PC-9 (cell line): ENCODE data around the gene RAMACL.
"Not testable (repeated sequence)": the region's sequence is repeated elsewhere in the genome, so short reads cannot be mapped to it uniquely, and the experiment has no call there.

Experiments
- EZH2 ChIP-seq: fragments of 200-600 bp; sonication (generic); IDR thresholded peaks from 2 replicates; pipeline ENCODE4 v1.8.0; 2017; ENCODE audit warnings: antibody characterized with exemption, low read depth
- TF ChIP-seq, protein P1 (sequence below): fragments of 200-600 bp; sonication (generic); conservative IDR thresholded peaks from 2 replicates; pipeline ENCODE4 v1.6.1; 2017; ENCODE audit warnings: mixed run types, antibody characterized with exemption, mild to moderate bottlenecking, moderate library complexity

DNA sequence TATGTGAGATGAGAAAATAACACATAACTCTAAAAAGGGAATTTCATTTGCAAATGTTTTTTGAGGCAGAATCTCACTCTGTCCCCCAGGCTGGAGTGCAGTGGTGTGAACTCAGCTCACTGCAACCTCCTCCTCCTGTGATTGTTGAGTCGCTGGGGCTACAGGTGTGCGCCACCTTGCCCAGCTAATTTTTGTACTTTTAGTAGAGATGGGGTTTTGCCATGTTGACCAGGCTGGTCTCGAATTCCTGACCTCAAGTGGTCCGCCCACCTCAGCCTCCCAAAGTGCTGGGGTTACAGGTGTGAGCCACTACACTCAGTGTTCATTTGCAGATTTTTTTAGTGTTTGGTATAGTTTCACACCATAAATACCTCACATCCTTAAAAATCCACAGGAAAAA, 48.1 kb upstream of the RAMACL start:
- TF ChIP-seq, protein P1, sequence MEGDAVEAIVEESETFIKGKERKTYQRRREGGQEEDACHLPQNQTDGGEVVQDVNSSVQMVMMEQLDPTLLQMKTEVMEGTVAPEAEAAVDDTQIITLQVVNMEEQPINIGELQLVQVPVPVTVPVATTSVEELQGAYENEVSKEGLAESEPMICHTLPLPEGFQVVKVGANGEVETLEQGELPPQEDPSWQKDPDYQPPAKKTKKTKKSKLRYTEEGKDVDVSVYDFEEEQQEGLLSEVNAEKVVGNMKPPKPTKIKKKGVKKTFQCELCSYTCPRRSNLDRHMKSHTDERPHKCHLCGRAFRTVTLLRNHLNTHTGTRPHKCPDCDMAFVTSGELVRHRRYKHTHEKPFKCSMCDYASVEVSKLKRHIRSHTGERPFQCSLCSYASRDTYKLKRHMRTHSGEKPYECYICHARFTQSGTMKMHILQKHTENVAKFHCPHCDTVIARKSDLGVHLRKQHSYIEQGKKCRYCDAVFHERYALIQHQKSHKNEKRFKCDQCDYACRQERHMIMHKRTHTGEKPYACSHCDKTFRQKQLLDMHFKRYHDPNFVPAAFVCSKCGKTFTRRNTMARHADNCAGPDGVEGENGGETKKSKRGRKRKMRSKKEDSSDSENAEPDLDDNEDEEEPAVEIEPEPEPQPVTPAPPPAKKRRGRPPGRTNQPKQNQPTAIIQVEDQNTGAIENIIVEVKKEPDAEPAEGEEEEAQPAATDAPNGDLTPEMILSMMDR: not testable (repeated sequence)
- not testable (repeated sequence) for TF ChIP-seq EZH2
